Hepatocyte (in vitro differentiated cells): Measurements from ENCODE around the gene CREB5.

Experiments used
- CTCF ChIP-seq: fragments of 200-600 bp; sonication (generic); IDR thresholded peaks from 2 replicates; pipeline ENCODE4 v1.5.1; 2016; ENCODE audit warnings: antibody characterized with exemption, mild to moderate bottlenecking; ENCODE audit not compliant: poor library complexity
- EZH2 ChIP-seq: fragments of 200-600 bp; sonication (generic); IDR thresholded peaks from 2 replicates; pipeline ENCODE4 v1.6.1; 2016; ENCODE audit warnings: antibody characterized with exemption, mild to moderate bottlenecking, borderline replicate concordance
- EZH2phosphoT487 ChIP-seq: fragments of 200-600 bp; sonication (generic); IDR thresholded peaks from one replicate; pipeline ENCODE4 v1.6.1; 2018; ENCODE audit warnings: antibody characterized with exemption, mild to moderate bottlenecking, low read depth, moderate library complexity; ENCODE audit not compliant: unreplicated experiment, severe bottlenecking

DNA sequence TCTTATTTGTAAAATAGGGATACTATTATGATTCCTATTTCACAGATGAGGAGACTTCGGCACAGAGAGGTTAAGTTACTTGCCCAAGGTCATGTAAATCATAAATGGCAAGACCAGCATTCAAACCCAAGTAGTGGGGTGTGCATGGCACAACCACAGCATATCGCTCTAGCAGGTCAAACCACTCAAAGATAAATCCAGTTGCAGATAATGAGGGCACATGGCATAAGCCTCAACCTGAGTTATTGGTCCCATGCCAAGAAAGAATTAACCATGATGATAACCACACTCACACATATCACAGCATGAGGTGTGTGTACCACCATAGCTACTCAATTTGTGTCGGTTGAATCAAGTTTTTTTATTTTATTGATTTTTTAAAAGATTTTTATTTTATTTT is 180.5 kb downstream of the CREB5 start:
- no peak for TF ChIP-seq CTCF
- no peak for TF ChIP-seq EZH2
- no peak for TF ChIP-seq EZH2phosphoT487
